Left lobe of liver (tissue), 2 donors: Measurements from ENCODE around the gene MOCS1. TPM values are rescaled to one million over a fixed set of nuclear protein-coding genes. Genes with fewer than 3 reads are reported as not detected.

Source experiments
- ATAC-seq: fragments of 200-7000 bp; cut with Tn5 transposase; one replicate; pipeline ENCODE4 v1.9.1; 2020; ENCODE audit warnings: mild to moderate bottlenecking, moderate library complexity
- DNase-seq: peaks from one replicate; pipeline ENCODE4 v3.0.0-alpha.2; 2020; ENCODE audit warnings: low spot score
- total RNA-seq: library from RNA; stranded (reverse); gene quantifications from one replicate; pipeline ENCODE4 v1.2.1, GENCODE V29; 2021
- donor health status: DM: no; HTN: no; CAD: no; lungs with moderate emphysema.
- donor health status: DM: no; HTN: yes; CAD: no.

MOCS1 gene
- total RNA-seq, 1 donor from 2014 or later = 29.0 TPM

DNA sequence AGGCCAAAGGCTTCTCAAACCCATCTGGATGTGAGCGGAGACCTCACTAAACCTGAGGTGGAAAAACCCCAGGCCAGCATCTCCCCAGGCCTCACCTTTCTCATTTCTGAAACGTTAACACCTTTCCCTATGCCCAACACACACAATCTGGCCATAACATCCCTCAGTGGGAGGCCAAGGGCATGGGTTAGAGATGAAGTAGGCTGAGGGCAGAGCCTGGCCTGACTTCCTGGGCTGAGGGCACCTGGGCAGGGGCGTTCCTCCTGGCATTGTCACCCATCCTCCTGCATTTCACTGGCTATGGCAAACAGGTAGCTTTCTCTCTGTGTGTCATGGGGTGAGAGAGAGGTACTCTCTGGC is 8.4 kb downstream of the MOCS1 start:
- DNase-seq (no peak), ATAC-seq (no peak)

DNA sequence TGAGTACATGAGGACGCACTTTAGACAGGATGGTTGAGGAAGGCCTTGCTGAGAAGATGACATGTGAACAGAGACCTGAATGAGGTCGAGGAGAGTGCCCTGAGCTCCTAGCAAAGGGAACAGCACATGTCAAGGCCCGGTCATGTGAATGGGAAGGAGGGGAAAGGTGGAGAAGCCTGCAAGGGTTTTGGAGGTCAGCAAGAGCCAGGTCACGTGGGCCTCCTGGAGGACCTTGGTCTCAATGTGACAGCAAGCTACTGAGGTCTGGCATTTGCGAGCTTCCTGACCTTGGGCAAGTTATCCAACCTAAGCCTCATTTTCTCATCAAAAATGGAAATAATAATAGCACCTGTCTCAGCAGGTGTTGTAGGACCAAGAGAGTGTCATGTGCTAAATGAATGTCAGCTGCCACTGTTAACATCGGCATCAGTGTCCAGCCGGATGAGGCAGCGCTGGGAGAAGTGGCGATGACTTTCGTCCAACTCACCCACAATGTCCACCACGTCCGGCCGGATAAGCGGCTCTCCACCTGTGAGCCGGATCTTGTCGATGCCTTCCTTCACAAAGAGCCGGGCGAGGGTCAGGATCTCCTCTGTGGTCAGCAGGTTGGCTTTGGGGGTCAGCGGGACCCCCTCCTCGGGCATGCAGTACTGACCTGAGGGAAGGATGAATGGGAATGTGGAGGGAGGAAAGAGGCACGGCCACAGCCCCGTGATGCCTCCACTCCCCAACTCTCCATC is 8.9 kb downstream of the MOCS1 start:
- ATAC-seq (no peak), DNase-seq (no peak)

- ATAC-seq (peak; percentile 68), DNase-seq (peak; percentile 84)
These were observed 10.0 kb downstream of the MOCS1 start for GRCh38 chr6:39924283-39924682.

GRCh38 chr6:39923861-39924260 is 10.4 kb downstream of the MOCS1 start:
- ATAC-seq (peak; percentile 13), DNase-seq (no peak)

DNA sequence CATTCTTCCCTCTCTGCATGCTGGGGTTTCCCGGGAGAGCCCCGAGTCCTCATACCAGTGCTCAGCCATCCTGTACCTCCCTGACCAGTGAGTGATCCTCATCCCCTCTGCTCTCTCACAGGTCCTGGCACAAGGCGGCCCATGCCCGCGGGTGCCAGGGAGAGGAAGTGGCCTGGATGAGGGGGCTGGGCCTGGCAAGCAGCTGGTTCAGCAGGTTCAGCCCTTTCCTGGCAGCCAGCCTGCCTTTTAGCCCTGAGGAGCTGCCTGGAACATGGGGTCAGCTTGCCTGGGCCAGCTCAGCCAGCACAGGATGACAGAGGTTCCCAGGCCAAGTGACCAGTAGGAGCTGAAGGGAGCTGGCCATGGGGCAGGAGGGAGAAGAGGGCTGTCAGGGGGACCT is 10.9 kb downstream of the MOCS1 start:
- peak; percentile 94 for DNase-seq
- peak; percentile 85 for ATAC-seq

DNA sequence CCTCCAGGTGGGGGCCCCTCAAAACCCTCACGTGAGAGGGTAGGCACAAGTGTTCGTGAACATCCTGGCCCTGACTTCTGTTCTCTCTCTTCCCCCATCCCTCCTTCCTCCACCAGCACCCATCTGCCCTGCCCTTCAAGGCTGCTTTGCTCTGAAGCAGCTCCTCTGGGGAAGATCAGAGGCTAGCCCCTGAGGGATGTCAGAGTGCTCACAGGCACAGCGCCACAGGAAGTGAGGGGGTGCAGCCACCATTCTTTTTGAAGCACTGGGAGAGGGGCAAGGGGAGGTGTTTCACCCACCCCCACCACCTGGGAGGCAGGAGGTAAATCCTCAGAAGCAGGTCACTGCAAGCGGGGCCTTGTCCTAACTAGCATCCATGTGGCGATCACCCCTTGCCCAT is 11.4 kb downstream of the MOCS1 start:
- ATAC-seq (no peak), DNase-seq (no peak)

DNA sequence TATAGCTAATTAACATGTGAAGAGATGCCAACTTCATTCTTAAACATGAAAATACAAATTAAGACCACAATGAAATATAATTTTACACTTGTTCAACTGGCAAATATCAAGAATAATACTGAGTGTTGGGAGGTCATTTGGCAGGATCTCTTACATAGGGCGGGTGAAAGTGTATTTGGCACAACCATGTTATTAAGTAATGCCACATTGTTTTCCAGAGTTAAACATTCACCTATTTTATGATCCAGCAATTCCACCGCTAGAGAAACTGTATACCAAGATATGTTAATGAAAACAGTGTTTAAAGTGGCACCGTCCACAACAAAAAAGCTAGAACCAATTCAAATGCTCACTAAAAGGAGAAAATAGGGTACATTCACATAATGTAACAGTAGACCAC is 14.1 kb downstream of the MOCS1 start:
- no peak for DNase-seq
- ATAC-seq = peak; percentile 10

DNA sequence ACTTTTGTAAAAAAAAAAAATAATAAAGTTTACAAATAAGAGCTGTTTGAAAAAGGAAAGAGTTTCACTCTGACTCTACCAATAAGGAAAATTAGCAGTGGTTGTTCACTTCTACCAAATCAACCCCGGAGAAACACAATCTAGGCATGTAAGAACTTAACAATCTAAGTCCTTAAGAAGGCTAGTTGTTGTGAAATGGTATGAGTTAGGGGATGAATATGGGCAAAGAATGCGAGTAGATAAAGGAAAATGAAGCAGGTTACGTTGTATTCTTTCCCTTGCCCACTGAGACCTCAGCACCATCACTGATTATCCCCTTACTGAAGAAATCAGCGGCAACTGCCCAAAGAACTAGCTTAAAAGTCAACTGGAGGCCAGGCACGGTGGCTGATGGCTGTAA is 15.4 kb downstream of the MOCS1 start:
- DNase-seq = no peak
- no peak for ATAC-seq

DNA sequence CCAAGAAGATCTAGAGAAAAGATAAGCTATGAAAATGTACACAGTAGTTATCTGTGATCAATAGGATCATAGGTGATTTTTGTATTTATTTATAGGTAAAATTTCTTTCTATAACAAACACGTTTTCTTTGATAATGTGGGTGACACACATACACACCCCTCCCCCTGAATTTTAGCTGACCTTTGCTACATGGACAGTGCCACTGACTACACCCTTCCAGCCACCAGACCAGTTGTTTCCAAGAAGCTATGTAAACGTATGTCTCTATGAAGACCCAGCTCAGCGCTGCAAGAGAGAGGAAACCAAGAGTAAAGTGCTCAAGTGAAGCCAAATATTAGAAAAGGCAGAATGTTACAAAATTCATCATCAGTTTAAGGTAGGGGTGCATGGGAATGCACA is 16.3 kb downstream of the MOCS1 start:
- ATAC-seq (no peak), DNase-seq (no peak)

GRCh38 chr6:39917329-39917728 is 16.9 kb downstream of the MOCS1 start:
- no peak for ATAC-seq
- DNase-seq = no peak

DNA sequence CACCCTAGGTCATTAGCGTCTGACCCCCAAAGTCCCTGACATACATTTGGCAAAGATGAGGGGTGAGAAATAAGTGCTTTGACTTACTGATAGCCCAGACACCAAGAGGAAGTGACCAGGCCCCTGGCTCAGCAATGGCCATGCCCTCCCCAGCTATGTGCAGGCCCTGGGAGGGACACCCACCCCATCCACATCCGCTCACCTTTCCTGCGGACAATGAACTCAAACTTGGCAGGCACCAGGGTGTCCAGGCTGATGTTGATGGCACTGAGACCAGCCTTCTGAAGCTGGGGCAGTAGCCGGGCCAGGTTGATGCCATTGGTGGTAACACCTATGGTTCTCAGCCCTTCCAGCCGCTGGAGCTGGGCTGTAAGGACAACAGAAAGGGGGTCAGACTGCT is 18.4 kb downstream of the MOCS1 start:
- ATAC-seq (peak; percentile 83), DNase-seq (peak; percentile 66)

DNA sequence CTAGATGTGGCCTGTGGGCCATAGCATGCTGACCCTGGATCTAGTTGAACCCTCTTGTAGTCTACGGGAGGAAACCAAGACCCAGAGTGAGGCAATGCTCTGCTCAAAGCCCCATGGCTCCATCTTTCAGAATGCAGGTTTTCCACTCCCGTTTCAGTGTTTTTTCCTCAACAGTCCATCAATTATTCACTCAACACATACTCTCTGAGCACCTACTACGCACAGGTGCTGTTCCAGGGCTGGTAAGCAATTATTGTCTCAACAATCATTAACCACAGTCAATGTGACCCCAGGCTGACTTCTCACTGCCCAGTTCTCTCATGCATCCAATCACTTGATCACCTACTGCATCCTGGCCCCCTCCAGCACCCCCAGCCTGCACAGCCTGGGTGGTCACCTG is 20.0 kb downstream of the MOCS1 start:
- ATAC-seq (no peak), DNase-seq (no peak)

GRCh38 chr6:39913391-39913916 is 20.8 kb downstream of the MOCS1 start:
- DNase-seq = no peak
- ATAC-seq = no peak

GRCh38 chr6:39912446-39912845 is 21.8 kb downstream of the MOCS1 start:
- no peak for ATAC-seq
- no peak for DNase-seq

DNA sequence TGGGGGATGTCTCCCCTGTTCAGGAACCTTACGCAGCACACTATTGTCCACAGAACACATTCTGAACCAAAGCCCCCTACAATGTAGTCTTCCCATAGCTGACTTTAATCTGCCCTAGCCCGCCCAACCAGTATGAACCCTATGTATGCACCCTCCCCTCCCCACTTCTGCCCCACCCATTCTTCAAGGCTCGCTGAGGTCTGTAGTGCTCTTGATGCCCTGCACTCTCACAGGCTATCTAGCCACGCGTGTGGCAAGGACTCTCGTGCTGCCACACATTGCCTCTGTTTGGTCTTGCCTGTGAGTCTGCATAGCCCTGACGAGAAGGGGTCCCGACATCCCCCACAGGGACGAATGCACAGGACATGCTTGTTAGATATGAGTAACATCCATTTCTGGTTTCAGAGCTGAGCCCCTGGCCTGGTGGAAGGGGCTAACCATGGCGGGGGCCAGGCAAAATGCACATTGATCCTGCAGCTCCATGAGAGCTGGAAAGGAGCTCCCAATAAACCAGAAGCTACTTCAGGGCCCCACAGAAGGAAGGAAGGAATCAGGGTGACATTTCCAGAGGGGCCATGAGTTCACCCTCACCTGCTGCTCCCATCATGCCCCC is 22.6 kb downstream of the MOCS1 start:
- no peak for ATAC-seq
- DNase-seq = no peak

DNA sequence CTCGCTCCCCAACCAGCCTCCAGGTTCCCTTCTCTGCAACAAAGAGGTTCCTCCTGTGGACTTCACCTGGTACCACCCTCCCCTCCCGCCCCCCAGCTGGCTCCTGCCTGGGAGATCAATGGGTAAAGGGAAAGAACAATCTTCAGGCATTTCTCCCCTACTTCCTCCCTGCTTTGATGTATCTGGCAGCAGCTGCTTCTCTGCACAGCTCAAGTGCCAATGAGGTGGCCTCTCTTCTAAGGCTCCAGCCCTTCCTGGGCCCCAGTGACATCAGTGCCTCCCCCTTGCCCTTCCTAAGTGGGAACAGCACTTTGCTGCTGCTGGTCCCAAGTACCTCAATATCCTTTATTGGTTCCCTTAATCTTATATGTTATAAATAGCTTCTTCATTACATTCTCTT is 23.5 kb downstream of the MOCS1 start:
- DNase-seq (no peak), ATAC-seq (no peak)

DNA sequence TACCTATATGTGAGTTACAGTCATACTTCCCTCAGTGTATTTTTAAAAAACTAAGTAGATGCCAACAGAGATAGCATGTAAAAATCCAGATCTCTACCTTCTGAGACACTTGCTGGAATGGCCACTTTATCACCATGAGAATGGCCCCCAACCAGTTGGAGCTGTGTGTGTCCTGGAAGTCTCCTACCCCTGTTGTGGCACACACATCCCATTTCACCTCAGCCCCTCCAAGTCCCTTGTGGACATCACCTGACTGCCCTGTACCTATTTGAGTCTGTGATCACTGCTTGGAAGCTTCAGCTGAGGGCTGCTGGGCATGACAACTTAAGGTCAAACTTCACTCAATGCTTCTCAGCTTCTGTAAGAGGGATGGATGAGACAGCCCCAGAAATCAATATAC is 24.1 kb downstream of the MOCS1 start:
- DNase-seq = no peak
- no peak for ATAC-seq

- no peak for DNase-seq
- ATAC-seq = no peak
These were observed 24.6 kb downstream of the MOCS1 start for GRCh38 chr6:39909701-39910100.

GRCh38 chr6:39908838-39909583 is 25.3 kb downstream of the MOCS1 start:
- DNase-seq (no peak), ATAC-seq (no peak)

- DNase-seq (no peak), ATAC-seq (no peak)
These were observed 26.2 kb downstream of the MOCS1 start for GRCh38 chr6:39907871-39908575.

DNA sequence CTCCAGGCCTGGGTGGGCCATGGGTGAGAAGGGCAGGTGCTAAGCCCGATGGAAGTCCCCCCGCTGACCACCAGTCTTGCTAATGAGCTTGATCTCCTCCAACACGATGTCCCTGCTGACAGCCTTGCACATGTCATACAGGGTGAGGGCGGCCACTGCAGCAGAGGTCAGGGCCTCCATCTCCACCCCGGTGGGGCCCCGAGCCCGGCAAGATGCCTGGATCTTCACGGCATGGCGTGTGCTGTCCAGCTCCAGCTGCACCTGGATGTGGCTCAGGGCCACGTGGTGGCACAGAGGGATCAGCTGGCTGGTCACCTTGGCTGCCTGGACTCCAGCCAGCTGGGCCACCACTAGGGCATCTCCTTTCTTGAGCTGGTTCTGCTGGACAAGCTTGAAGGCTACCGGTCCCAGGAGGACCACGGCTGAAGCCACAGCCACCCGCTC is 27.9 kb downstream of the MOCS1 start:
- ATAC-seq (peak; percentile 27), DNase-seq (peak; percentile 58)
